Gastrocnemius medialis (tissue), 4 donors: ENCODE data around the gene PLCH1. TPM values are rescaled to one million over a fixed set of nuclear protein-coding genes. Genes with fewer than 3 reads are reported as not detected.

Experiments
- ATAC-seq, 2 donors: fragments of 150-250 bp; one replicate each; pipeline ENCODE4 v1.9.1; 2016
- DNase-seq, 2 donors: peaks; one replicate each; pipeline ENCODE4 v3.0.0-alpha.2; 2019
- H3K27ac ChIP-seq, 4 donors: fragments of 200-600 bp; sonication (generic); 1 replicate in 1 of 4; 2 replicates in 3 of 4; pipeline ENCODE4 v1.5.1; 2016 to 2018; ENCODE audit warnings: mild to moderate bottlenecking in 2 of 4, moderate library complexity in 1 of 4
- H3K27me3 ChIP-seq, 3 donors: fragments of 200-600 bp; sonication (generic) in 2 of 3; 1 replicate in 1 of 3; 2 replicates in 2 of 3; pipeline versions ENCODE4 v1.5.1 to v1.6.0; 2016 to 2019; ENCODE audit warnings: mild to moderate bottlenecking in 1 of 3, moderate library complexity in 1 of 3
- H3K36me3 ChIP-seq, 2 donors: fragments of 200-600 bp; sonication (generic) in 1 of 2; one replicate each; pipeline ENCODE4 v1.5.1; 2017 to 2018
- H3K4me1 ChIP-seq, 2 donors: fragments of 200-600 bp; sonication (generic) in 1 of 2; one replicate each; pipeline ENCODE4 v1.5.1; 2016 to 2017; ENCODE audit warnings: mild to moderate bottlenecking in 2 of 2
- H3K4me3 ChIP-seq, 4 donors: fragments of 200-600 bp; sonication (generic) in 3 of 4; 1 replicate in 1 of 4; 2 replicates in 3 of 4; pipeline ENCODE4 v1.5.1; 2016 to 2019; ENCODE audit warnings: mild to moderate bottlenecking in 2 of 4
- H3K9me3 ChIP-seq, 3 donors: fragments of 200-600 bp; sonication (generic) in 2 of 3; 1 replicate in 1 of 3; 2 replicates in 2 of 3; pipeline ENCODE4 v1.5.1; 2016 to 2019
- POLR2A ChIP-seq, 2 donors: fragments of 450-650 bp; IDR thresholded peaks; one replicate each; pipeline ENCODE4 v1.6.1; 2017; ENCODE audit warnings: antibody characterized with exemption in 2 of 2, mild to moderate bottlenecking in 2 of 2, moderate library complexity in 2 of 2
- in situ Hi-C, 4 donors: fragments of 200-750 bp; cut with MboI; loops; one replicate each; pipeline versions ENCODE4 v1.15.0 to v1.8.0; 2017; ENCODE audit warnings: low sequenced_read_pairs in 4 of 4
- intact Hi-C: fragments of 100-400 bp; cut with DNase I; formaldehyde crosslinking; loops from one replicate; pipeline ENCODE4 v1.15.1; 2023; ENCODE audit warnings: low total_unique reads
- total RNA-seq, 4 donors: library from RNA; depleted of rRNA; stranded (reverse); fragments of >200 nt; gene quantifications; one replicate each; pipeline versions ENCODE4 v1.1.0 to v1.2.3, GENCODE V29; 2016
- TF ChIP-seq, protein P1 (sequence below), 5 experiments: fragments of 450-650 bp in 3 of 5; fragments of 200-600 bp in 2 of 5; sonication (generic) in 2 of 5; IDR thresholded peaks in 4 of 5; conservative IDR thresholded peaks in 1 of 5; 1 replicate in 4 of 5; 2 replicates in 1 of 5; pipeline ENCODE4 v1.5.1; 2016 to 2019; ENCODE audit warnings: antibody characterized with exemption in 5 of 5, mild to moderate bottlenecking in 3 of 5, moderate library complexity in 3 of 5

Gene PLCH1
- total RNA-seq, 4 donors from 2014 or later = 0.07 to 0.33 (median 0.10) TPM; not detected in 1

DNA sequence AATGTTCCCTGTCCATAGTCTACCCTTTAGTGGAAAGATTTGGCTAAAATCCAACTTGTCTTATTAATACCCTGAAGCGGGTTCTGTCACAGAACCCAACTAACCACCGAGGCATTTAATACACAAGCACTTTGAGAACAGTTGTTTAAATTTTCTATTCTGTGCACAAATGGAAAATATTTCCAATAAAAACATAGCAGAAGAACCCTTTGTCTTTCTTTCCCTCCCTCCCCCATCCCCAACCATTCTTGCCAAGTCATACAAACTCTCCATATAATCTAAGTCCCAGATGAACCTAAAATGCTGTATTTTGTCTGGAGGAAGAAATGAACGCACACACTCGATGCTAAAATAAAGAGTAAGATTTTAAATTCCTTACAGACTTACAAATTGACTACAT is 324.5 kb downstream of the PLCH1 start:
- no peak overlapping the region for H3K4me3 ChIP-seq
- no peak overlapping the region for H3K27ac ChIP-seq
- H3K9me3 ChIP-seq = no peaks in the 10 kb centered on the region
- ATAC-seq = no peak
- no peaks in the 10 kb centered on the region for H3K27me3 ChIP-seq
- H3K4me1 ChIP-seq = no peaks in the 10 kb centered on the region
- no peak for DNase-seq
- intact Hi-C loops = no loop called here
- TF ChIP-seq POLR2A (IDR thresholded peaks at IDR 0.05) = no peak
- TF ChIP-seq, protein P1, sequence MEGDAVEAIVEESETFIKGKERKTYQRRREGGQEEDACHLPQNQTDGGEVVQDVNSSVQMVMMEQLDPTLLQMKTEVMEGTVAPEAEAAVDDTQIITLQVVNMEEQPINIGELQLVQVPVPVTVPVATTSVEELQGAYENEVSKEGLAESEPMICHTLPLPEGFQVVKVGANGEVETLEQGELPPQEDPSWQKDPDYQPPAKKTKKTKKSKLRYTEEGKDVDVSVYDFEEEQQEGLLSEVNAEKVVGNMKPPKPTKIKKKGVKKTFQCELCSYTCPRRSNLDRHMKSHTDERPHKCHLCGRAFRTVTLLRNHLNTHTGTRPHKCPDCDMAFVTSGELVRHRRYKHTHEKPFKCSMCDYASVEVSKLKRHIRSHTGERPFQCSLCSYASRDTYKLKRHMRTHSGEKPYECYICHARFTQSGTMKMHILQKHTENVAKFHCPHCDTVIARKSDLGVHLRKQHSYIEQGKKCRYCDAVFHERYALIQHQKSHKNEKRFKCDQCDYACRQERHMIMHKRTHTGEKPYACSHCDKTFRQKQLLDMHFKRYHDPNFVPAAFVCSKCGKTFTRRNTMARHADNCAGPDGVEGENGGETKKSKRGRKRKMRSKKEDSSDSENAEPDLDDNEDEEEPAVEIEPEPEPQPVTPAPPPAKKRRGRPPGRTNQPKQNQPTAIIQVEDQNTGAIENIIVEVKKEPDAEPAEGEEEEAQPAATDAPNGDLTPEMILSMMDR (IDR thresholded peaks at IDR 0.05 in 4 of 5, conservative IDR thresholded peaks at IDR 0.05 in 1 of 5) = no peak
- H3K36me3 ChIP-seq = no peaks in the 10 kb centered on the region
- in situ Hi-C loops = no loop called here

DNA sequence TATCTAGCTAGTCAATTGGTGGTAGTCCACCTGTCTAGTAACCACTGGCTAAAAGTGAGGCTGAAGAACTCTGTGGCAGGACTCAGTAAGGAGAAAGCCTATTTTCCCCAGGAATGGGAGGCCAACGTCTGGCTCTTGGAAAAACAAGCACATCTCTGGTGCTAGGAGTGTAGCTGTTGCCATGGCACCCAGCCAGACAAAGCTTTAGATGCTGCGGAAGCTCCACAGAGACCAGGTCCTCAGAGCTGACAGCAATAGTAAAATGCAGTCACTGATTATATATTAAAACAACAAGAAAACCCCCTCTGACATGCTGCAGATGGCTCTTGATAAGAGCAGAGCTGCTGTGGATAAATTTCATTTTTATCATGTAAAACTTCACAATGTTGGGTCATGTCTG is 326.5 kb downstream of the PLCH1 start:
- no peaks in the 10 kb centered on the region for H3K4me1 ChIP-seq
- H3K4me3 ChIP-seq = no peak overlapping the region
- DNase-seq (no peak), ATAC-seq (no peak)
- in situ Hi-C loops = no loop called here
- no peaks in the 10 kb centered on the region for H3K36me3 ChIP-seq
- no peaks in the 10 kb centered on the region for H3K27me3 ChIP-seq
- TF ChIP-seq, protein P1 (IDR thresholded peaks at IDR 0.05 in 4 of 5, conservative IDR thresholded peaks at IDR 0.05 in 1 of 5) = no peak
- TF ChIP-seq POLR2A (IDR thresholded peaks at IDR 0.05) = no peak
- intact Hi-C loops = no loop called here
- H3K27ac ChIP-seq = no peak overlapping the region
- no peaks in the 10 kb centered on the region for H3K9me3 ChIP-seq

DNA sequence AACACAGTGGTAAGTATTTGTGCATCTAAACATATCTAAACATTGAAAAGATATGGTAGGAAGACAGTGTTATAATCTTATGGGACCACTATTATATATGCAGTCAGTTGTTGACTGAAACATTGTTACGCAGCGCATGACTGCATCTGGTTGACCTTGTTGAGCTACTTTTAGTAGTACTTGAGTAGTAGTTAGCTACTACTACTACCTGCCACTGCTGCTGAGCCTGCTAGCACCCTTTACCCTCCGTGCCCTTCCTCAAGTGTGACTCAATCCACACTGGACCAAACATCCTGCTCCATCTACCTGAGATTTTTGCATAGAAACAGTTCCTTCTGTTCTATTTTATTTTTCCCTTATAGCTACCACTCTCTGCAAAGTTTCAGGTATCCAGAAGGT is 327.8 kb downstream of the PLCH1 start:
- Histone ChIP-seq H3K4me3 (no peak overlapping the region), H3K9me3 (no peaks in the 10 kb centered on the region), H3K36me3 (no peaks in the 10 kb centered on the region), H3K4me1 (no peaks in the 10 kb centered on the region), H3K27ac (no peak overlapping the region), H3K27me3 (no peaks in the 10 kb centered on the region)
- DNase-seq (no peak), ATAC-seq (no peak)
- TF ChIP-seq, protein P1 (IDR thresholded peaks at IDR 0.05 in 4 of 5, conservative IDR thresholded peaks at IDR 0.05 in 1 of 5) = no peak
- no peak for TF ChIP-seq POLR2A (IDR thresholded peaks at IDR 0.05)
- intact Hi-C loops = no loop called here
- in situ Hi-C loops = no loop called here

DNA sequence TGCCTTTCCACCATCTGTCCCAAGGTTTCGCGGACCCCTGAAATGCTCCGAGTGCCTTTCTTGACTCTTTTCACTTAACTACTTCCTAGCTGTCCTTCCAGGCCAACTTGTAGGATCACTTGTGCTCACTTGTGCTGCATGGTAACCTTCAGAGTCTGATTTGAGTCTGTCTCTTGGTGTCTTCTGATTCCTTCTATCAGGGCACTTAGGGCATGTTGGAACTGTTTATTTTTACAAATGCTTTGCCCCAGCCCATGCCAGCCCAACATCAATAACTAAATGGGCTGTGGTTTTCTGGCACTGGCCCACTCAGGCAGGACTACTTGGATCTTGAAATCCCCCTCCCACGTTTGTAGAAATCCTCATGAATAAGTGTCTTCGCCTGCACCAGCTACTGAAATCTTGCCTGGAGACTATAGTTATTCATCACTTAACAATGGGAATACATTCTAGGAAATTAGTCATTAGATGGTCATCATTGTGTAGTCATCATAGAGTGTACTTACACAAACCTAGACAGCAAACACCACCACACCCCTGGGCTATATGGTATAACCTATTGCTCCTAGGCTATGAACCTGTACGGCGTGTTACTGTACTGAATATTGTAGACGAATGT is 328.3 kb downstream of the PLCH1 start:
- no peaks in the 10 kb centered on the region for H3K9me3 ChIP-seq
- no peaks in the 10 kb centered on the region for H3K36me3 ChIP-seq
- ATAC-seq (no peak), DNase-seq (no peak)
- H3K27ac ChIP-seq = no peak overlapping the region
- intact Hi-C loops (no loop called here), in situ Hi-C loops (no loop called here)
- TF ChIP-seq, protein P1 (IDR thresholded peaks at IDR 0.05 in 4 of 5, conservative IDR thresholded peaks at IDR 0.05 in 1 of 5) = no peak
- TF ChIP-seq POLR2A (IDR thresholded peaks at IDR 0.05) = no peak
- no peaks in the 10 kb centered on the region for H3K4me1 ChIP-seq
- no peak overlapping the region for H3K4me3 ChIP-seq
- H3K27me3 ChIP-seq = no peaks in the 10 kb centered on the region

DNA sequence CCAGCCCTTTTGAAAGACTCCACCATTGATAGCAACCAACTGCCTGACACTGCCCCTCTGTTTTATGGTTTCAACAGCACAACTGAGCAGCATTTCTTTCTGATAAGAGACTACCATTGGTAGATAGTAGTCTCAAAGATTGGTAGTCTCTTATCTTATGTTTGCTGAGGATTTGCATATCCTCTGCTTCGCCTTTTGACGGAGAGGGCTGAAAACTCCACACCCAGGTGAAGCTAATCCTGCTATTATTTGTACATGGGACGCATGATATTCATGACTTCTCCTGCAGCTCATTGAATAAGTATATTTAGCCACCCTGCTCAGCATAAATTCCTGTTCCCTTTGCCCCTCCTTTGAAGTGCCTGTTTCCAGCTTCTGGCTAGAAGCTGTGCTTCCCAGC is 332.0 kb downstream of the PLCH1 start:
- no peak for TF ChIP-seq POLR2A (IDR thresholded peaks at IDR 0.05)
- TF ChIP-seq, protein P1 (IDR thresholded peaks at IDR 0.05 in 4 of 5, conservative IDR thresholded peaks at IDR 0.05 in 1 of 5) = no peak
- no peak overlapping the region for H3K27ac ChIP-seq
- no peak for DNase-seq
- no peaks in the 10 kb centered on the region for H3K9me3 ChIP-seq
- no peak for ATAC-seq
- H3K27me3 ChIP-seq = no peaks in the 10 kb centered on the region
- H3K4me3 ChIP-seq = no peak overlapping the region
- intact Hi-C loops (no loop called here), in situ Hi-C loops (no loop called here)
- no peaks in the 10 kb centered on the region for H3K36me3 ChIP-seq
- no peaks in the 10 kb centered on the region for H3K4me1 ChIP-seq
